GM23338 (cell line): ENCODE results near the gene CYTIP. TPM values are rescaled to one million over a fixed set of nuclear protein-coding genes. Genes with fewer than 3 reads are reported as not detected.

Experiments
- ATAC-seq: fragments of 200-7000 bp; cut with Tn5 transposase; 3 replicates; pipeline ENCODE4 v1.9.1; 2020
- DNase-seq: peaks from one replicate; pipeline ENCODE4 v3.0.0-alpha.2; 2015; ENCODE audit warnings: low spot score
- H2AFZ ChIP-seq: fragments of 200-600 bp; sonication (generic); 2 replicates; pipeline ENCODE4 v1.8.0; 2016; ENCODE audit warnings: antibody characterized with exemption, mild to moderate bottlenecking, moderate library complexity
- H3F3A ChIP-seq: fragments of 200-600 bp; sonication (generic); replicated peaks from 2 replicates; pipeline ENCODE4 v1.8.0; 2017; ENCODE audit warnings: antibody characterized with exemption, mixed run types, low read depth
- H3K27ac ChIP-seq: fragments of 200-600 bp; sonication (generic); 2 replicates; pipeline ENCODE4 v1.6.1; 2016; ENCODE audit warnings: low read depth
- H3K27me3 ChIP-seq: fragments of 200-600 bp; sonication (generic); 2 replicates; pipeline ENCODE4 v1.8.0; 2016; ENCODE audit warnings: mild to moderate bottlenecking, mixed run types, moderate library complexity; ENCODE audit not compliant: insufficient read depth
- H3K36me3 ChIP-seq: fragments of 200-600 bp; sonication (generic); 2 replicates; pipeline ENCODE4 v1.8.0; 2016; ENCODE audit warnings: mild to moderate bottlenecking; ENCODE audit not compliant: insufficient read depth
- H3K4me1 ChIP-seq: fragments of 200-600 bp; sonication (generic); 2 replicates; pipeline ENCODE4 v1.8.0; 2016; ENCODE audit warnings: mild to moderate bottlenecking, moderate library complexity; ENCODE audit not compliant: insufficient read depth
- H3K4me2 ChIP-seq: fragments of 200-600 bp; sonication (generic); 2 replicates; pipeline ENCODE4 v1.7.1; 2017; ENCODE audit warnings: mixed run types
- H3K4me3 ChIP-seq: fragments of 200-600 bp; sonication (generic); 2 replicates; pipeline ENCODE4 v1.6.1; 2016; ENCODE audit warnings: mixed run types
- H3K79me2 ChIP-seq: fragments of 200-600 bp; sonication (generic); replicated peaks from 2 replicates; pipeline ENCODE4 v1.8.0; 2017; ENCODE audit warnings: mild to moderate bottlenecking; ENCODE audit not compliant: insufficient read depth
- H3K9me2 ChIP-seq: fragments of 200-600 bp; sonication (generic); 2 replicates; pipeline ENCODE4 v1.8.0; 2017; ENCODE audit not compliant: insufficient read depth
- H4K20me1 ChIP-seq: fragments of 200-600 bp; sonication (generic); replicated peaks from 2 replicates; pipeline ENCODE4 v1.8.0; 2017; ENCODE audit warnings: mild to moderate bottlenecking; ENCODE audit not compliant: insufficient read depth
- H3K27ac Mint-ChIP-seq: 2 replicates; pipeline ENCODE4 v1.8.0; 2020; ENCODE audit warnings: inconsistent platforms, mild to moderate bottlenecking, moderate library complexity, mixed read lengths
- H3K27me3 Mint-ChIP-seq: 3 replicates; pipeline ENCODE4 v1.8.0; 2022; ENCODE audit warnings: low read depth, mild to moderate bottlenecking, moderate library complexity, mixed read lengths, inconsistent platforms; ENCODE audit not compliant: insufficient read depth, poor library complexity
- H3K36me3 Mint-ChIP-seq: 3 replicates; pipeline ENCODE4 v1.8.0; 2021; ENCODE audit warnings: low read depth, mild to moderate bottlenecking, inconsistent platforms, moderate library complexity, mixed read lengths
- H3K4me1 Mint-ChIP-seq: 3 replicates; pipeline ENCODE4 v1.8.0; 2020; ENCODE audit warnings: mild to moderate bottlenecking, inconsistent platforms, mixed read lengths
- H3K4me3 Mint-ChIP-seq: 3 replicates; pipeline ENCODE4 v1.8.0; 2021; ENCODE audit warnings: moderate library complexity, mild to moderate bottlenecking, inconsistent platforms, mixed read lengths
- H3K9me3 Mint-ChIP-seq: 3 replicates; pipeline ENCODE4 v1.8.0; 2020; ENCODE audit warnings: moderate library complexity, mild to moderate bottlenecking, inconsistent platforms, mixed read lengths
- CREB1 ChIP-seq: fragments of 250-450 bp; sonication (Bioruptor Pico); IDR thresholded peaks from 2 replicates; pipeline ENCODE4 v1.5.0; 2020; ENCODE audit warnings: low read depth, mild to moderate bottlenecking, moderate library complexity
- CTCF ChIP-seq, 2 experiments: fragments of 200-600 bp in 1 of 2; sonication (generic) in 1 of 2; conservative IDR thresholded peaks; 2 replicates each; pipeline versions ENCODE4 v1.5.1 to v1.6.1; 2016 to 2017; ENCODE audit warnings: antibody characterized with exemption in 2 of 2, low read depth in 2 of 2, mild to moderate bottlenecking in 2 of 2, moderate library complexity in 1 of 2
- EZH2phosphoT487 ChIP-seq: fragments of 200-600 bp; sonication (generic); IDR thresholded peaks from one replicate; pipeline ENCODE4 v1.8.1; 2018; ENCODE audit warnings: antibody characterized with exemption; ENCODE audit not compliant: unreplicated experiment
- NANOG ChIP-seq: IDR thresholded peaks from 2 replicates; pipeline ENCODE4 v1.6.1; 2016; ENCODE audit warnings: antibody characterized with exemption, borderline replicate concordance
- REST ChIP-seq: IDR thresholded peaks from one replicate; pipeline ENCODE4 v1.6.1; 2018; ENCODE audit warnings: antibody characterized with exemption; ENCODE audit not compliant: unreplicated experiment
- STAT1 ChIP-seq: IDR thresholded peaks from one replicate; pipeline ENCODE4 v1.6.1; 2016; ENCODE audit warnings: antibody characterized with exemption; ENCODE audit not compliant: unreplicated experiment
- ZNF114 ChIP-seq: fragments of 250-450 bp; sonication (Bioruptor Pico); IDR thresholded peaks from 2 replicates; pipeline ENCODE4 v1.5.0; 2020; ENCODE audit warnings: mild to moderate bottlenecking, moderate library complexity
- ZNF331 ChIP-seq: fragments of 250-450 bp; sonication (Bioruptor Pico); IDR thresholded peaks from 2 replicates; pipeline ENCODE4 v1.5.0; 2020; ENCODE audit warnings: low read depth, mild to moderate bottlenecking, moderate library complexity
- ZNF462 ChIP-seq: fragments of 250-450 bp; sonication (Bioruptor Pico); IDR thresholded peaks from 2 replicates; pipeline ENCODE4 v1.5.0; 2020; ENCODE audit warnings: mild to moderate bottlenecking, moderate library complexity
- polyA plus RNA-seq: library from polyadenylated mRNA; unstranded; fragments of >200 nt; fragmentation: Nextera tagmentation; extraction: Ambion mirVana; gene quantifications from 2 replicates; pipeline ENCODE4 v1.2.1, GENCODE V29; 2016
- total RNA-seq: library from RNA; depleted of rRNA; stranded (reverse); fragments of >200 nt; shearing (Covaris generic); gene quantifications from 2 replicates; pipeline ENCODE4 v1.2.3, GENCODE V29; 2014

Gene CYTIP
- total and polyA plus RNA-seq, 2 experiments from 2014 or later, result not detected

- H4K20me1 ChIP-seq, result no peaks in the 10 kb centered on the region
- peaks cover 19% of the 10 kb centered on the region for H3K9me3 Mint-ChIP-seq
- H3K4me1 ChIP-seq, result no peaks in the 10 kb centered on the region
- H3K27me3 Mint-ChIP-seq, result peaks cover 2% of the 10 kb centered on the region
- no peak overlapping the region for H2AFZ ChIP-seq
- no peak overlapping the region for H3K27ac Mint-ChIP-seq
- no peak overlapping the region for H3K4me3 ChIP-seq
- DNase-seq, result no peak
- H3K9me2 ChIP-seq, result no peaks in the 10 kb centered on the region
- no peak overlapping the region for H3K4me2 ChIP-seq
- ATAC-seq, result no peak
- no peaks in the 10 kb centered on the region for H3K27me3 ChIP-seq
- H3F3A ChIP-seq, result no peaks in the 10 kb centered on the region
- H3K79me2 ChIP-seq, result no peaks in the 10 kb centered on the region
- H3K36me3 Mint-ChIP-seq, result peaks cover 11% of the 10 kb centered on the region; the same call in 2 of the 3 replicates
- no peaks in the 10 kb centered on the region for H3K36me3 ChIP-seq
- H3K4me1 Mint-ChIP-seq, result no peaks in the 10 kb centered on the region
- no peak for TF ChIP-seq CREB1 (CRISPR knock-in tag)
- no peak for TF ChIP-seq CTCF (conservative IDR thresholded peaks at IDR 0.05; ENCODE audit: low read depth in 2 of 2)
- no peak for TF ChIP-seq ZNF114 (CRISPR knock-in tag)
- no peak for TF ChIP-seq ZNF331 (CRISPR knock-in tag)
- no peak for TF ChIP-seq STAT1
- TF ChIP-seq NANOG, result no peak
- TF ChIP-seq EZH2phosphoT487, result no peak
- H3K27ac ChIP-seq, result no peak overlapping the region
- no peak overlapping the region for H3K4me3 Mint-ChIP-seq
Observed at GRCh38 chr2:157421964-157422363, 21.9 kb downstream of the CYTIP start.

- DNase-seq (no peak), ATAC-seq (no peak)
- Mint-ChIP-seq H3K36me3 (peaks cover 7% of the 10 kb centered on the region; the same call in 2 of the 3 replicates), H3K27me3 (peaks cover 2% of the 10 kb centered on the region), H3K4me3 (no peak overlapping the region), H3K9me3 (peaks cover 14% of the 10 kb centered on the region), H3K27ac (no peak overlapping the region), H3K4me1 (no peaks in the 10 kb centered on the region)
- no peak overlapping the region for H3K27ac ChIP-seq
- H4K20me1 ChIP-seq, result no peaks in the 10 kb centered on the region
- no peaks in the 10 kb centered on the region for H3K4me1 ChIP-seq
- H2AFZ ChIP-seq, result no peak overlapping the region
- H3K9me2 ChIP-seq, result no peaks in the 10 kb centered on the region
- H3F3A ChIP-seq, result no peaks in the 10 kb centered on the region
- H3K36me3 ChIP-seq, result no peaks in the 10 kb centered on the region
- H3K4me2 ChIP-seq, result no peak overlapping the region
- no peak overlapping the region for H3K4me3 ChIP-seq
- no peaks in the 10 kb centered on the region for H3K27me3 ChIP-seq
- H3K79me2 ChIP-seq, result no peaks in the 10 kb centered on the region
- TF ChIP-seq REST (no peak), ZNF114 (CRISPR knock-in tag) (no peak), ZNF462 (CRISPR knock-in tag) (no peak)
Observed at GRCh38 chr2:157421331-157421944, 22.5 kb downstream of the CYTIP start.
